ENCODE results near the gene CHRNA7. TPM values are rescaled to one million over a fixed set of nuclear protein-coding genes. Genes with fewer than 3 reads are reported as not detected.

The CHRNA7 gene
- total and polyA plus RNA-seq, 2 of the 8 experiments (the other 6 are each of a cell fraction or from before 2014, with no cell fraction given) = 7.5 to 11.0 TPM

DNA sequence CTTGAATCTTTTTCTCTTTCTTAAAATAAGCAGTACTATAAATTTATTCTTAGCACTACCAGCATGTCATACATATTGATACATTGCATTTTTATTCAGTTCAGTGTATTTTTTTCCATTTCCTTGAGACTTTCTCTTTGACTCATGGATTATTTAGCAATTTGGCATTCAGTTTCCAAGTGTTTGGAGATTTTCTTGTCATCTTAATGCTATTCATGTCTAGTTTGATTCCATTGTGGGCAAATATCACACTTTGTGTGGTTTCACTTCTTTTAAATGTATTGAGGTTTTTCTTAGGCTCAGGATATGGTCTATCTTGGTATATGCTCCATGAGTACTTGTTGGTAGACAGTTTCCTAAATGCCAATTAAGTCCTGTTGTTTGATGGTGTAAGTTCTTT, 99.5 kb downstream of the CHRNA7 start:
- H3K23me2 ChIP-seq (ENCODE audit: low read depth, low read length) = no peaks in the 10 kb centered on the region
- H4K20me1 ChIP-seq (replicated peaks in 1 of 2; ENCODE audit: control insufficient read depth in 1 of 2, insufficient read depth in 2 of 2, low read length in 2 of 2) = no peaks in the 10 kb centered on the region
- H3K4me3 ChIP-seq (ENCODE audit: extremely low read depth in 1 of 4, insufficient read depth in 2 of 4, low read depth in 3 of 4, low read length in 4 of 4) = no peak overlapping the region
- no peak overlapping the region for H3K56ac ChIP-seq (replicated peaks; ENCODE audit: insufficient read length, low read depth, low read length)
- FAIRE-seq = no peak
- ChIA-PET CTCF (ENCODE audit: partially characterized antibody) (interaction anchor here (1.0 to 1.4 kb wide), 2 partner anchors 19 to 40 kb away, joined by 3 to 4 read pairs; no protein-coding TSS in a partner anchor), POLR2A (ENCODE audit: partially characterized antibody) (no interaction called here)
- H3K4me2 ChIP-seq (ENCODE audit: insufficient read depth in 1 of 2, low read depth in 2 of 2, low read length in 2 of 2) = no peak overlapping the region
- no peaks in the 10 kb centered on the region for H3K79me1 ChIP-seq (ENCODE audit: low read depth, low read length)
- no peaks in the 10 kb centered on the region for H3K9me3 ChIP-seq (ENCODE audit: insufficient read depth in 2 of 2, low read depth in 1 of 2, low read length in 1 of 2)
- no peak overlapping the region for H4K91ac ChIP-seq (replicated peaks; ENCODE audit: insufficient read length, low read length)
- H3K9ac ChIP-seq (replicated peaks in 1 of 4; ENCODE audit: extremely low read depth in 1 of 4, low read depth in 3 of 4, low read length in 3 of 4) = no peak overlapping the region
- H2AFZ ChIP-seq (ENCODE audit: low read length) = no peak overlapping the region
- no peak overlapping the region for H2BK15ac ChIP-seq (ENCODE audit: low read length)
- H2BK120ac ChIP-seq (replicated peaks; ENCODE audit: low read depth, low read length) = no peak overlapping the region
- no peak overlapping the region for H3K27ac ChIP-seq (ENCODE audit: low read depth, low read length)
- H3K27me3 ChIP-seq (replicated peaks in 1 of 4; ENCODE audit: control insufficient read depth in 3 of 4, extremely low read depth in 1 of 4, insufficient read depth in 3 of 4, low read length in 3 of 4) = no peaks in the 10 kb centered on the region
- no peak overlapping the region for H3K23ac ChIP-seq (ENCODE audit: insufficient read length)
- H3K18ac ChIP-seq (ENCODE audit: extremely low read depth, low read length) = no peak overlapping the region
- no peak overlapping the region for H2BK12ac ChIP-seq (ENCODE audit: low read depth, low read length)
- H3K4ac ChIP-seq (replicated peaks; ENCODE audit: insufficient read length, low read depth, low read length) = no peak overlapping the region
- no peak overlapping the region for H3K14ac ChIP-seq (ENCODE audit: insufficient read length)
- H2BK20ac ChIP-seq (ENCODE audit: low read length) = no peak overlapping the region
- H2BK5ac ChIP-seq (ENCODE audit: low read depth, low read length) = no peak overlapping the region
- H2AK5ac ChIP-seq (ENCODE audit: low read depth, low read length) = no peak overlapping the region
- H3K79me2 ChIP-seq (ENCODE audit: control insufficient read depth in 1 of 2, insufficient read depth in 2 of 2, low read length in 2 of 2) = no peaks in the 10 kb centered on the region
- H4K8ac ChIP-seq (ENCODE audit: extremely low read depth, insufficient read depth, low read length) = no peak overlapping the region
- no peak overlapping the region for H4K5ac ChIP-seq (ENCODE audit: insufficient read length, low read depth, low read length)
- H3K4me1 ChIP-seq (replicated peaks in 1 of 4; ENCODE audit: control insufficient read depth in 3 of 4, insufficient read depth in 4 of 4, low read length in 3 of 4) = peaks cover 0 to 7% (median 0%) of the 10 kb centered on the region in 4 experiments; a peak in 1 of 7 replicates
- no peaks in the 10 kb centered on the region for H3K36me3 ChIP-seq (ENCODE audit: control insufficient read depth in 2 of 4, insufficient read depth in 4 of 4, low read length in 3 of 4)
- no peak for DNase-seq (ENCODE audit: low read depth in 1 of 2, low spot score in 2 of 2)
- TF ChIP-seq RFX5 (IDR thresholded peaks at IDR 0.05; ENCODE audit: borderline replicate concordance, low read depth, low read length) (no peak), SP2 (IDR thresholded peaks at IDR 0.05; ENCODE audit: low read length) (no peak), KDM4A (IDR thresholded peaks at IDR 0.05; ENCODE audit: low read depth, low read length, severe bottlenecking) (no peak), ZNF274 (IDR thresholded peaks at IDR 0.05; ENCODE audit: borderline replicate concordance, extremely low read depth, low read length) (no peak), CHD1 (IDR thresholded peaks at IDR 0.05; ENCODE audit: low read depth, low read length) (no peak), JUN (IDR thresholded peaks at IDR 0.05; ENCODE audit: low read depth, low read length) (no peak), GABPA (IDR thresholded peaks at IDR 0.05; ENCODE audit: borderline replicate concordance, insufficient read depth, low read length) (no peak), SRF (IDR thresholded peaks at IDR 0.05; ENCODE audit: low read depth, low read length) (no peak), FOSL1 (IDR thresholded peaks at IDR 0.05; ENCODE audit: insufficient read depth, low read depth, low read length) (no peak), CEBPB (IDR thresholded peaks at IDR 0.05; ENCODE audit: low read depth, low read length) (no peak), BCL11A (IDR thresholded peaks at IDR 0.05; ENCODE audit: low read depth in 2 of 2, low read length in 2 of 2) (no peak), HDAC2 (IDR thresholded peaks at IDR 0.05; ENCODE audit: borderline replicate concordance in 1 of 2, low read depth in 2 of 2, low read length in 2 of 2) (no peak), YY1 (IDR thresholded peaks at IDR 0.05; ENCODE audit: low read depth, low read length) (no peak), POU5F1 (IDR thresholded peaks at IDR 0.05; ENCODE audit: low read depth, low read length) (no peak)
- TF ChIP-seq, protein P1, sequence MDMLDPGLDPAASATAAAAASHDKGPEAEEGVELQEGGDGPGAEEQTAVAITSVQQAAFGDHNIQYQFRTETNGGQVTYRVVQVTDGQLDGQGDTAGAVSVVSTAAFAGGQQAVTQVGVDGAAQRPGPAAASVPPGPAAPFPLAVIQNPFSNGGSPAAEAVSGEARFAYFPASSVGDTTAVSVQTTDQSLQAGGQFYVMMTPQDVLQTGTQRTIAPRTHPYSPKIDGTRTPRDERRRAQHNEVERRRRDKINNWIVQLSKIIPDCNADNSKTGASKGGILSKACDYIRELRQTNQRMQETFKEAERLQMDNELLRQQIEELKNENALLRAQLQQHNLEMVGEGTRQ (IDR thresholded peaks at IDR 0.05; ENCODE audit: low read length) = no peak

Data from H1 (cell line).